Measurements from ENCODE around the gene SLC2A13.

DNA sequence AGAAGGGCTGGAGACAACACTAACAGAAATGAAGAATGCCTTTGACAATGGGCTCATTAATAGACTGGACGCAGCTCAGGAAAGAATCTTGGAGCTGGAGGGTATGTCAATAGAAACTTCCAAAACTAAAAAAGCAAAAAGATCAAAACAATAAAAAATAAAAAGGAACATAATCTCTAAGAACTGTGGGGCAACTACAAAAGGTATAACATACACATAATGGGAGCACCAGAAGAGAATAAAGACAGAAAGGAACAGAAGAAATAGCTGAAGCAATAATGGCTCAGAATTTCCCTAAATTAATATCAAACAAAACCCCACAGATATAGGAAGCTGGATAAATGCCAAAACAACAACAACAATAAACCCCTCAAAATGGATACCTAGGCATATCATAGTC lies 362.2 kb downstream of the SLC2A13 start:
- TF ChIP-seq, protein P1, sequence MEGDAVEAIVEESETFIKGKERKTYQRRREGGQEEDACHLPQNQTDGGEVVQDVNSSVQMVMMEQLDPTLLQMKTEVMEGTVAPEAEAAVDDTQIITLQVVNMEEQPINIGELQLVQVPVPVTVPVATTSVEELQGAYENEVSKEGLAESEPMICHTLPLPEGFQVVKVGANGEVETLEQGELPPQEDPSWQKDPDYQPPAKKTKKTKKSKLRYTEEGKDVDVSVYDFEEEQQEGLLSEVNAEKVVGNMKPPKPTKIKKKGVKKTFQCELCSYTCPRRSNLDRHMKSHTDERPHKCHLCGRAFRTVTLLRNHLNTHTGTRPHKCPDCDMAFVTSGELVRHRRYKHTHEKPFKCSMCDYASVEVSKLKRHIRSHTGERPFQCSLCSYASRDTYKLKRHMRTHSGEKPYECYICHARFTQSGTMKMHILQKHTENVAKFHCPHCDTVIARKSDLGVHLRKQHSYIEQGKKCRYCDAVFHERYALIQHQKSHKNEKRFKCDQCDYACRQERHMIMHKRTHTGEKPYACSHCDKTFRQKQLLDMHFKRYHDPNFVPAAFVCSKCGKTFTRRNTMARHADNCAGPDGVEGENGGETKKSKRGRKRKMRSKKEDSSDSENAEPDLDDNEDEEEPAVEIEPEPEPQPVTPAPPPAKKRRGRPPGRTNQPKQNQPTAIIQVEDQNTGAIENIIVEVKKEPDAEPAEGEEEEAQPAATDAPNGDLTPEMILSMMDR (conservative IDR thresholded peaks at IDR 0.05; ENCODE audit: low read length): no peak
- no peak for TF ChIP-seq EZH2phosphoT487 (IDR thresholded peaks at IDR 0.05; ENCODE audit: borderline replicate concordance)
